Measurements from ENCODE around the gene STAP1.
"Not testable (repeated sequence)": the region's sequence is repeated elsewhere in the genome, so short reads cannot be mapped to it uniquely, and the experiment has no call there.

Gene STAP1

GRCh38 chr4:67632492-67632891 lies 74.0 kb downstream of the STAP1 start:
- no peak for DNase-seq

DNA sequence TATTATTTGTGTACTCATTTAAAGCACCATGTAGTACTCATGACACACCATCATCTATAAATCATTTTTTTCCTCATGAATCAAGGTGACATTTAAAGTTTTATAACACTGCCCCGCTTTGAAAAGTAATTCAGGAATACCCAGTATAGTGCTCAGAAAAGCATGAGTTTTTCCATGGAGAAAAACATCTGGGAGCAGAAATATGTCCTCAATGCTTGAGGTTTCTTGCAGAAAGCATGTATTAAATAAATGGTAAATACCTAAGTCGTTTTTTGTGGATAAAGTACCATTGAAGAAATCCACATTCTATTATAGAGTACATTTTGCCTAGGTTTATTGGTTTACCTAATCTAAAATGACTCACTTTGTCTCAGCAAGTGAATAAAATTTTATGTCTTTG lies 76.2 kb downstream of the STAP1 start:
- DNase-seq: no peak

DNA sequence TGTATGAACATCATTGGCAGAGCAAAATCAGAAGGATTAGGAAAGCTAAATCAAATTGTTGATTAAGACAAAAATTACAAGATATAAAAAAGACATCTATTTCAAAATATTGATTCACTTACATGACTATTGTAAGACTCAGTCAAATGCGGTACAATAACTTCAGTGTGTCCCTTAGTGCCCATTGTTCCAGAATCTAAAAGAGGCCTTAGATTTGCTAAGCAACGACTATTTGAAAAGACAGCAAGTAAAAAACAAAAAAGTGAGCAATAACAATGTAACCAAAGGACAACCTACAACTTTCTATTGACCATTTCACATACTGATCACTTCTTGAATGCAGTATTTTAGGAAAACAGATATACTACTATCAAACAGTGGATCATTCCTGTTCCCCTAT lies 76.8 kb downstream of the STAP1 start:
- DNase-seq: no peak

DNA sequence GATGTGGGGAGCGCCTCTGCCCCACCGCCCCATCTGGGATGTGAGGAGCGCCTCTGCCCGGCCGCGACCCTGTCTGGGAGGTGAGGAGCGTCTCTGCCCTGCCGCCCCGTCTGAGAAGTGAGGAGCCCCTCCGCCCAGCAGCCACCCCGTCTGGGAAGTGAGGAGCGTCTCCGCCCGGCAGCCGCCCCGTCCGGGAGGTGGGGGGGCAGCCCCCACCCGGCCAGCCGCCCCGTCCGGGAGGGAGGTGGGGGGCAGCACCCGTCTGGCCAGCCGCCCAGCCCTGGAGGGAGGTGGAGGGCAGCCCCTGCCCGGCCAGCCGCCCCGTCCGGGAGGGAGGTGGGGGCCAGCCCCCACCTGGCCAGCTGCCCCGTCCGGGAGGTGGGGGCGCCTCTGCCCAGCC lies 78.5 kb downstream of the STAP1 start:
- not testable (repeated sequence) for DNase-seq

- DNase-seq: no peak
Observed at GRCh38 chr4:67638136-67638535, 79.6 kb downstream of the STAP1 start.

DNA sequence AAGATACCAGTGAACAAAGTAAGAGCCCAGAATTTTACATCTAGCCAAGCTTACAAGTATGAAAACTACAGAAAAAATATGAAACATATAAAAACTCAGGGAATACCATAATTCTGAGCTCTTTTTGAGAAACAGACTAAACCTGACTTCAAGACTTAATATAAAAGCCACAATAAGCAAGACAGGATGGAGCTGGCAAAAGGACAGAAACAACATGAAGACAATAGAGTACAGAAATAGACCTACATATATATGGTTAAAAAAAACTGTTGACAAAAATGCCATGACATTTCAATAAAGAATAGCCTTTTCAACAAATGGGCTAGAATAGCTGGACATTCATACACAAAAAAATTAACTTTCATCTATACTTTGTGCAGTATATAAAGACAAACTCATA lies 93.0 kb downstream of the STAP1 start:
- DNase-seq: no peak
